ENCODE results near the gene BTBD9. TPM values are rescaled to one million over a fixed set of nuclear protein-coding genes. Genes with fewer than 3 reads are reported as not detected.

BTBD9 gene
- total and polyA plus RNA-seq, 9 of the 15 experiments (the other 6 are each of a cell fraction or from before 2014, with no cell fraction given), result 0.08 to 1.6 (median 0.58) TPM

GRCh38 chr6:38639498-38640215, at the start of gene BTBD9 (continued):
- TF ChIP-seq, protein P1, sequence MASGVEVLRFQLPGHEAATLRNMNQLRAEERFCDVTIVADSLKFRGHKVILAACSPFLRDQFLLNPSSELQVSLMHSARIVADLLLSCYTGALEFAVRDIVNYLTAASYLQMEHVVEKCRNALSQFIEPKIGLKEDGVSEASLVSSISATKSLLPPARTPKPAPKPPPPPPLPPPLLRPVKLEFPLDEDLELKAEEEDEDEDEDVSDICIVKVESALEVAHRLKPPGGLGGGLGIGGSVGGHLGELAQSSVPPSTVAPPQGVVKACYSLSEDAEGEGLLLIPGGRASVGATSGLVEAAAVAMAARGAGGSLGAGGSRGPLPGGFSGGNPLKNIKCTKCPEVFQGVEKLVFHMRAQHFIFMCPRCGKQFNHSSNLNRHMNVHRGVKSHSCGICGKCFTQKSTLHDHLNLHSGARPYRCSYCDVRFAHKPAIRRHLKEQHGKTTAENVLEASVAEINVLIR (CRISPR knock-in tag; IDR thresholded peaks at IDR 0.05), result peak; percentile 83
- TF ChIP-seq ZNF140 (CRISPR knock-in tag; IDR thresholded peaks at IDR 0.05), result no peak
- TF ChIP-seq ZNF277 (CRISPR knock-in tag; IDR thresholded peaks at IDR 0.05; ENCODE audit: borderline replicate concordance), result no peak
- peak in 1 of 3 experiments; percentile 3 for TF ChIP-seq YY1 (IDR thresholded peaks at IDR 0.05; ENCODE audit: borderline replicate concordance in 1 of 3, control insufficient read depth in 1 of 3, extremely low read depth in 1 of 3, insufficient read depth in 3 of 3, insufficient read length in 1 of 3, insufficient replicate concordance in 2 of 3, low read depth in 1 of 3, low read length in 2 of 3)
- TF ChIP-seq ZNF224 (CRISPR knock-in tag; IDR thresholded peaks at IDR 0.05), result no peak
- TF ChIP-seq BRD9 (IDR thresholded peaks at IDR 0.05; ENCODE audit: low read depth, partially characterized antibody), result no peak
- TF ChIP-seq ZNF253 (CRISPR knock-in tag; conservative IDR thresholded peaks at IDR 0.05), result no peak
- peak; percentile 90 for TF ChIP-seq ATF7 (IDR thresholded peaks at IDR 0.05)
- TF ChIP-seq ZNF766 (CRISPR knock-in tag; conservative IDR thresholded peaks at IDR 0.05), result peak; percentile 91
- TF ChIP-seq ZNF282 (CRISPR knock-in tag; IDR thresholded peaks at IDR 0.05), result no peak
- TF ChIP-seq, protein P2, sequence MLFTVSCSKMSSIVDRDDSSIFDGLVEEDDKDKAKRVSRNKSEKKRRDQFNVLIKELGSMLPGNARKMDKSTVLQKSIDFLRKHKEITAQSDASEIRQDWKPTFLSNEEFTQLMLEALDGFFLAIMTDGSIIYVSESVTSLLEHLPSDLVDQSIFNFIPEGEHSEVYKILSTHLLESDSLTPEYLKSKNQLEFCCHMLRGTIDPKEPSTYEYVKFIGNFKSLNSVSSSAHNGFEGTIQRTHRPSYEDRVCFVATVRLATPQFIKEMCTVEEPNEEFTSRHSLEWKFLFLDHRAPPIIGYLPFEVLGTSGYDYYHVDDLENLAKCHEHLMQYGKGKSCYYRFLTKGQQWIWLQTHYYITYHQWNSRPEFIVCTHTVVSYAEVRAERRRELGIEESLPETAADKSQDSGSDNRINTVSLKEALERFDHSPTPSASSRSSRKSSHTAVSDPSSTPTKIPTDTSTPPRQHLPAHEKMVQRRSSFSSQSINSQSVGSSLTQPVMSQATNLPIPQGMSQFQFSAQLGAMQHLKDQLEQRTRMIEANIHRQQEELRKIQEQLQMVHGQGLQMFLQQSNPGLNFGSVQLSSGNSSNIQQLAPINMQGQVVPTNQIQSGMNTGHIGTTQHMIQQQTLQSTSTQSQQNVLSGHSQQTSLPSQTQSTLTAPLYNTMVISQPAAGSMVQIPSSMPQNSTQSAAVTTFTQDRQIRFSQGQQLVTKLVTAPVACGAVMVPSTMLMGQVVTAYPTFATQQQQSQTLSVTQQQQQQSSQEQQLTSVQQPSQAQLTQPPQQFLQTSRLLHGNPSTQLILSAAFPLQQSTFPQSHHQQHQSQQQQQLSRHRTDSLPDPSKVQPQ (CRISPR knock-in tag; IDR thresholded peaks at IDR 0.05; ENCODE audit: borderline replicate concordance), result no peak
- TF ChIP-seq CC2D1A (IDR thresholded peaks at IDR 0.05), result no peak
- TF ChIP-seq SAFB (IDR thresholded peaks at IDR 0.05; ENCODE audit: borderline replicate concordance, low read depth, low read length), result peak; percentile 33; the same call in 1 of the 2 replicates
- no peak for TF ChIP-seq SREBF1 (IDR thresholded peaks at IDR 0.05; ENCODE audit: borderline replicate concordance, low read depth, low read length)
- TF ChIP-seq, protein P3, sequence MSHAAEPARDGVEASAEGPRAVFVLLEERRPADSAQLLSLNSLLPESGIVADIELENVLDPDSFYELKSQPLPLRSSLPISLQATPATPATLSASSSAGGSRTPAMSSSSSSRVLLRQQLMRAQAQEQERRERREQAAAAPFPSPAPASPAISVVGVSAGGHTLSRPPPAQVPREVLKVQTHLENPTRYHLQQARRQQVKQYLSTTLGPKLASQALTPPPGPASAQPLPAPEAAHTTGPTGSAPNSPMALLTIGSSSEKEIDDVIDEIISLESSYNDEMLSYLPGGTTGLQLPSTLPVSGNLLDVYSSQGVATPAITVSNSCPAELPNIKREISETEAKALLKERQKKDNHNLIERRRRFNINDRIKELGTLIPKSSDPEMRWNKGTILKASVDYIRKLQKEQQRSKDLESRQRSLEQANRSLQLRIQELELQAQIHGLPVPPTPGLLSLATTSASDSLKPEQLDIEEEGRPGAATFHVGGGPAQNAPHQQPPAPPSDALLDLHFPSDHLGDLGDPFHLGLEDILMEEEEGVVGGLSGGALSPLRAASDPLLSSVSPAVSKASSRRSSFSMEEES (CRISPR knock-in tag; IDR thresholded peaks at IDR 0.05), result no peak
- TF ChIP-seq, protein P4, sequence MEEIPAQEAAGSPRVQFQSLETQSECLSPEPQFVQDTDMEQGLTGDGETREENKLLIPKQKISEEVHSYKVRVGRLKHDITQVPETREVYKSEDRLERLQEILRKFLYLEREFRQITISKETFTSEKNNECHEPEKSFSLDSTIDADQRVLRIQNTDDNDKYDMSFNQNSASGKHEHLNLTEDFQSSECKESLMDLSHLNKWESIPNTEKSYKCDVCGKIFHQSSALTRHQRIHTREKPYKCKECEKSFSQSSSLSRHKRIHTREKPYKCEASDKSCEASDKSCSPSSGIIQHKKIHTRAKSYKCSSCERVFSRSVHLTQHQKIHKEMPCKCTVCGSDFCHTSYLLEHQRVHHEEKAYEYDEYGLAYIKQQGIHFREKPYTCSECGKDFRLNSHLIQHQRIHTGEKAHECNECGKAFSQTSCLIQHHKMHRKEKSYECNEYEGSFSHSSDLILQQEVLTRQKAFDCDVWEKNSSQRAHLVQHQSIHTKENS (CRISPR knock-in tag; IDR thresholded peaks at IDR 0.05), result no peak
- no peak for TF ChIP-seq FOS (IDR thresholded peaks at IDR 0.05; ENCODE audit: extremely low read depth, insufficient read length)
- no peak for TF ChIP-seq DIDO1 (tag; IDR thresholded peaks at IDR 0.05; ENCODE audit: low read depth)
- no peak for TF ChIP-seq FOXJ3 (CRISPR knock-in tag; IDR thresholded peaks at IDR 0.05)
